HG03558 (cell line): ENCODE results near the gene ZNF319.

Experiments
- ATAC-seq: cut with Tn5 transposase; IDR thresholded peaks from one replicate; pipeline ENCODE4 v1.9.1; 2021; ENCODE audit warnings: moderate number of reproducible peaks; ENCODE audit not compliant: unreplicated experiment; ENCODE audit errors: extremely low read depth

Gene ZNF319

GRCh38 chr16:57999971-58000705 lies at the start of gene ZNF319:
ZNF319 (minus strand) TSS chr16:58000672; CDS start chr16:57998265, 2,407 bp downstream.
- no peak for ATAC-seq

- ATAC-seq: no peak
These were observed 49.0 kb upstream of the ZNF319 start for GRCh38 chr16:58049232-58050185.

GRCh38 chr16:58048494-58049231 lies 48.2 kb upstream of the ZNF319 start:
- no peak for ATAC-seq

- ATAC-seq: no peak
These were observed 47.3 kb upstream of the ZNF319 start for GRCh38 chr16:58047557-58048348.

- no peak for ATAC-seq
These were observed 46.5 kb upstream of the ZNF319 start for GRCh38 chr16:58046936-58047335.

- ATAC-seq: no peak
These were observed 45.8 kb upstream of the ZNF319 start for GRCh38 chr16:58046054-58046881.

- no peak for ATAC-seq
These were observed 44.6 kb upstream of the ZNF319 start for GRCh38 chr16:58045096-58045495.

- no peak for ATAC-seq
These were observed 44.0 kb upstream of the ZNF319 start for GRCh38 chr16:58044266-58045019.

- no peak for ATAC-seq
These were observed 43.2 kb upstream of the ZNF319 start for GRCh38 chr16:58043571-58044155.

- no peak for ATAC-seq
These were observed 42.5 kb upstream of the ZNF319 start for GRCh38 chr16:58042886-58043515.

- no peak for ATAC-seq
These were observed 41.8 kb upstream of the ZNF319 start for GRCh38 chr16:58042001-58042885.

- ATAC-seq: no peak
These were observed 41.1 kb upstream of the ZNF319 start for GRCh38 chr16:58041628-58041955.

GRCh38 chr16:58040945-58041627 lies 40.6 kb upstream of the ZNF319 start:
- no peak for ATAC-seq

- no peak for ATAC-seq
These were observed 40.0 kb upstream of the ZNF319 start for GRCh38 chr16:58040496-58040846.

GRCh38 chr16:58039829-58040495 lies 39.5 kb upstream of the ZNF319 start:
- no peak for ATAC-seq

- ATAC-seq: no peak
These were observed 37.8 kb upstream of the ZNF319 start for GRCh38 chr16:58038219-58038641.
